ENCODE results near the gene BCL7A. TPM values are rescaled to one million over a fixed set of nuclear protein-coding genes. Genes with fewer than 3 reads are reported as not detected.

BCL7A gene
- polyA plus RNA-seq, 3 donors = 0.34 to 0.79 (median 0.56) TPM

DNA sequence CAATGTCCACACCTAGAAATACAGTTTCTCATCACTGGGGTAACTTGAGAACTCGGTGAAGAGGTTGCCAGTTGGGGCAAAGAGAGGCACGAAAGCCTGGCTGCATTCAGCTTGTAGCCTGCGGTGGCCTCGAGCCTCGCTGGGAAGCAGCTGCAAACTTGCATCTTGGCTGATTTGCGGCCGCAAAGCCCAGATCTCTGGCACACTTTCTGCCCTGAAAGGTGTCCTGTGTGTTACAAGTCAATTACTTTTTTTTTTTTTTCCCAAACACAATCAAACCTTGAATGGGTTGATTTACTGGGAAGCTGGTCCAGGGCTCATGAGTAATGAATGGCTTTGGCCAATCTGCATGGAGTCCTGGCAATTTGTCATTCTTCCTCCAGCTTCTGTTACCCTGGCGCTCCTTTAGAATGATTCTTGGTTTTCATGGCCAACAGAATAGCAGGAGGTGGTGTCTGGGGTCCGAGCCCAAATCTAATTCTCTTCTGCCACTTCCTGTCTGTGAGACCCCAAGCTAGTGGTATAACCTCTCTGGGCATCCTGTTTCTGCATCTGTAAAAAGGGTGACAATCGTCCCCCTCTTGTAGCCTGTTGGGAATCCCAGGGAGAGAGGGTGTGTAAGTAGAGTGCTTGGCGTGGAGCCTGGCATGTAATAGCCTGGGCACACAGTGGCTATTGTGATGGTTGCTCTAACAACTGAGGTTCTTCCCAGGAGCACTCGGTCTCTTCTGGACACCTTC lies 6.7 kb downstream of the BCL7A start:
- TF ChIP-seq, protein P1, sequence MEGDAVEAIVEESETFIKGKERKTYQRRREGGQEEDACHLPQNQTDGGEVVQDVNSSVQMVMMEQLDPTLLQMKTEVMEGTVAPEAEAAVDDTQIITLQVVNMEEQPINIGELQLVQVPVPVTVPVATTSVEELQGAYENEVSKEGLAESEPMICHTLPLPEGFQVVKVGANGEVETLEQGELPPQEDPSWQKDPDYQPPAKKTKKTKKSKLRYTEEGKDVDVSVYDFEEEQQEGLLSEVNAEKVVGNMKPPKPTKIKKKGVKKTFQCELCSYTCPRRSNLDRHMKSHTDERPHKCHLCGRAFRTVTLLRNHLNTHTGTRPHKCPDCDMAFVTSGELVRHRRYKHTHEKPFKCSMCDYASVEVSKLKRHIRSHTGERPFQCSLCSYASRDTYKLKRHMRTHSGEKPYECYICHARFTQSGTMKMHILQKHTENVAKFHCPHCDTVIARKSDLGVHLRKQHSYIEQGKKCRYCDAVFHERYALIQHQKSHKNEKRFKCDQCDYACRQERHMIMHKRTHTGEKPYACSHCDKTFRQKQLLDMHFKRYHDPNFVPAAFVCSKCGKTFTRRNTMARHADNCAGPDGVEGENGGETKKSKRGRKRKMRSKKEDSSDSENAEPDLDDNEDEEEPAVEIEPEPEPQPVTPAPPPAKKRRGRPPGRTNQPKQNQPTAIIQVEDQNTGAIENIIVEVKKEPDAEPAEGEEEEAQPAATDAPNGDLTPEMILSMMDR (IDR thresholded peaks at IDR 0.05) = no peak
- WGBS (ENCODE audit: insufficient coverage) = 97% methylated on average over 9 of the region's 12 CpGs
- Histone ChIP-seq H3K27me3 (ENCODE audit: control insufficient read depth in 2 of 2, insufficient read depth in 2 of 2, low read length in 2 of 2) (peaks cover 0 to 8% of the 10 kb centered on the region in 2 donors), H2AFZ (ENCODE audit: insufficient read depth, low read depth, low read length, poor library complexity, severe bottlenecking) (no peak overlapping the region), H3K79me2 (ENCODE audit: insufficient read depth, low read length) (peaks cover 19% of the 10 kb centered on the region), H3K27ac (ENCODE audit: low read depth in 1 of 2, low read length in 2 of 2) (no peak overlapping the region), H3K4me3 (replicated peaks in 1 of 3; ENCODE audit: low read depth in 2 of 3, low read length in 3 of 3) (no peak overlapping the region), H3K9ac (ENCODE audit: insufficient read depth, low read length, poor library complexity, severe bottlenecking) (no peak overlapping the region), H3K36me3 (replicated peaks in 1 of 2; ENCODE audit: control insufficient read depth in 1 of 2, insufficient read depth in 2 of 2, low read length in 2 of 2) (no peaks in the 10 kb centered on the region), H3K4me1 (ENCODE audit: control insufficient read depth in 1 of 2, insufficient read depth in 2 of 2, low read length in 2 of 2) (peaks cover 6 to 7% of the 10 kb centered on the region in 2 donors), H3K4me2 (replicated peaks; ENCODE audit: extremely low read depth, low read length, poor library complexity, severe bottlenecking) (no peak overlapping the region), H3K9me3 (replicated peaks in 1 of 2; ENCODE audit: control insufficient read depth in 1 of 2, insufficient read depth in 1 of 2, low read length in 2 of 2) (no peaks in the 10 kb centered on the region), H4K20me1 (ENCODE audit: insufficient read depth, low read length) (no peaks in the 10 kb centered on the region)
- peaks cover 0 to 9% (median under 1%) of the 10 kb centered on the region in 7 donors for H3K9me3 Mint-ChIP-seq
- peaks cover 11 to 12% (median 11%) of the 10 kb centered on the region in 3 donors for H3K27me3 Mint-ChIP-seq (ENCODE audit: low read depth in 3 of 3)
- no peak overlapping the region for H3K4me3 Mint-ChIP-seq
- DNase-seq = no peak
- H3K4me1 Mint-ChIP-seq = peaks cover 2% of the 10 kb centered on the region
- intact Hi-C loops (cut with micrococcal nuclease) = no loop called here
- peaks cover 0 to 4% of the 10 kb centered on the region in 2 donors for H3K36me3 Mint-ChIP-seq
- no peak overlapping the region for H3K27ac Mint-ChIP-seq

GRCh38 chr12:122028905-122029560 lies 7.3 kb downstream of the BCL7A start:
- no peak overlapping the region for H3K27ac Mint-ChIP-seq
- peaks cover 0 to 7% (median 0%) of the 10 kb centered on the region in 7 donors for H3K9me3 Mint-ChIP-seq
- H3K27me3 ChIP-seq (ENCODE audit: control insufficient read depth in 2 of 2, insufficient read depth in 2 of 2, low read length in 2 of 2) = peaks cover 0 to under 1% of the 10 kb centered on the region in 2 donors
- intact Hi-C loops (cut with micrococcal nuclease) = no loop called here
- H3K79me2 ChIP-seq (ENCODE audit: insufficient read depth, low read length) = peaks cover 14% of the 10 kb centered on the region
- H3K4me3 ChIP-seq (replicated peaks in 1 of 3; ENCODE audit: low read depth in 2 of 3, low read length in 3 of 3) = no peak overlapping the region
- no peaks in the 10 kb centered on the region for H3K9me3 ChIP-seq (replicated peaks in 1 of 2; ENCODE audit: control insufficient read depth in 1 of 2, insufficient read depth in 1 of 2, low read length in 2 of 2)
- no peaks in the 10 kb centered on the region for H3K4me1 ChIP-seq (ENCODE audit: control insufficient read depth in 1 of 2, insufficient read depth in 2 of 2, low read length in 2 of 2)
- H3K36me3 ChIP-seq (replicated peaks in 1 of 2; ENCODE audit: control insufficient read depth in 1 of 2, insufficient read depth in 2 of 2, low read length in 2 of 2) = no peaks in the 10 kb centered on the region
- no peak overlapping the region for H3K9ac ChIP-seq (ENCODE audit: insufficient read depth, low read length, poor library complexity, severe bottlenecking)
- TF ChIP-seq, protein P1 (IDR thresholded peaks at IDR 0.05) = no peak
- H2AFZ ChIP-seq (ENCODE audit: insufficient read depth, low read depth, low read length, poor library complexity, severe bottlenecking) = no peak overlapping the region
- 67% methylated on average over 23 of the region's 23 CpGs for WGBS (ENCODE audit: insufficient coverage)
- no peak for DNase-seq
- H3K36me3 Mint-ChIP-seq = peaks cover 0 to 3% of the 10 kb centered on the region in 2 donors
- peaks cover 2% of the 10 kb centered on the region for H3K4me1 Mint-ChIP-seq
- H4K20me1 ChIP-seq (ENCODE audit: insufficient read depth, low read length) = no peaks in the 10 kb centered on the region
- peaks cover 4 to 7% (median 5%) of the 10 kb centered on the region in 3 donors for H3K27me3 Mint-ChIP-seq (ENCODE audit: low read depth in 3 of 3)
- H3K4me3 Mint-ChIP-seq = no peak overlapping the region
- no peak overlapping the region for H3K27ac ChIP-seq (ENCODE audit: low read depth in 1 of 2, low read length in 2 of 2)
- no peak overlapping the region for H3K4me2 ChIP-seq (replicated peaks; ENCODE audit: extremely low read depth, low read length, poor library complexity, severe bottlenecking)

All from CD14-positive monocyte (primary cell).